GM19328 (cell line): ENCODE data around the gene CHN1.
A peak's percentile ranks its signal among the peaks of the same experiment; 100 is the strongest.

ENCODE experiments used
- ATAC-seq: cut with Tn5 transposase; IDR thresholded peaks from one replicate; pipeline ENCODE4 v1.9.1; 2021; ENCODE audit warnings: mild to moderate bottlenecking, moderate library complexity; ENCODE audit not compliant: unreplicated experiment

The CHN1 gene, protein sequence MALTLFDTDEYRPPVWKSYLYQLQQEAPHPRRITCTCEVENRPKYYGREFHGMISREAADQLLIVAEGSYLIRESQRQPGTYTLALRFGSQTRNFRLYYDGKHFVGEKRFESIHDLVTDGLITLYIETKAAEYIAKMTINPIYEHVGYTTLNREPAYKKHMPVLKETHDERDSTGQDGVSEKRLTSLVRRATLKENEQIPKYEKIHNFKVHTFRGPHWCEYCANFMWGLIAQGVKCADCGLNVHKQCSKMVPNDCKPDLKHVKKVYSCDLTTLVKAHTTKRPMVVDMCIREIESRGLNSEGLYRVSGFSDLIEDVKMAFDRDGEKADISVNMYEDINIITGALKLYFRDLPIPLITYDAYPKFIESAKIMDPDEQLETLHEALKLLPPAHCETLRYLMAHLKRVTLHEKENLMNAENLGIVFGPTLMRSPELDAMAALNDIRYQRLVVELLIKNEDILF

DNA sequence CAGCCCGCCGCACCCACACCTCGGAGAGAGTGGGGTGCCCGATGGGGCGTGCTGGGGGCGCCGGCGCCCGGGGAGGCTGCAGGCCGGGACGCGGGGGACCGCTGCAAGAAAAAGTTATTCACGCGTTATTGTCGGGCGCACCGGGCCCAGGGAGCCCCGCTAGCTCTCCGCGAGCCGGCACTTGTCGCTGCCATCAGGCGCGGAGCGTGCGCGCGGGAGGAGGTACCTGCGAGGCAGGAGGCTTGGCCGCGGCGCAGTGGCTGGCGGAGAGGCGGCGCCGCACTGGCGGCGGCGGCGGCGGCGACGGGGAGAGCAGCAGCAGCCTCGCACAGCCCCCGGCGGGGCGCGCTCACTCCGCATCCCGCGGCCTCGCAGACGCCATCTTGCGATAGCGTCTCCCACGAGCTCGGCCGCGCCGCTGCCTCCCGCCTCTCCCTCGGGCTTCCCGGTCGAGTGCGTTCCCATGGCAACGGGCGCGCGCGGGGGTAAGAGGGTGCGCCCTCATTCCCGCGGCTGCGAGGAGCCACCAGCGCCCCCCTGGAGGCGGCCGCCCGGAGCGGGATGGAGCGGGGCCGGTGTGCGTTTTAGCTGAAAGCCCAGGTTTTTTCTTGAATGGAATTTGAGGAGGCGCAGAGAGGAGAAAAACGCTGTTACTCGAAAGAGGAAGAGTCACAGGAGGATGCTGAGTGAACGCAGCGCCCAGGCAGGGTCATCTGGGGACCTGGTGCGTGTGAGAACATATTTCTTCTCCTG is at the start of gene CHN1:
TSS of gene CHN1 (minus strand) at position 402 of the 753 bp plus-strand sequence. CDS start 469 bp downstream, outside the sequence.
- ATAC-seq, result peak; percentile 83

DNA sequence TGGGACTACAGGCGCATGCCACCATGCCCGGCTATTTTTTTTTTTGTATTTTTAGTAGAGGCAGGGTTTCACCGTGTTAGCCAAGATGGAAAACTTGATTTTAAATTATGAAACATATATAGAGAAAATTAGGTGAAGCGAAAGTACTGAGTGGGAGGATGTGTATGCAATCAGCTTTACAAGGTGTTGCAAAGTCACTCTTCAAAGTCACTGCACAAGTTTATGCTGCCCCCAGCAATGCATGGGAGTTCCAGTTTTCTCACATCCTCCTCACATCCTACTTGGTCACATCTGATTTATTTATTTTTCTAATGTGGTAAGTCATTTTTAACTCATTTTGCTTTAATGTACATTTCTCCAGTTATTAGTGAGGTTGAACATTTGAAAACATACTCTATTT is 49.2 kb upstream of the CHN1 start:
- no peak for ATAC-seq

GRCh38 chr2:175049661-175050060 is 44.5 kb upstream of the CHN1 start:
- no peak for ATAC-seq

GRCh38 chr2:175048275-175048674 is 43.1 kb upstream of the CHN1 start:
- peak; percentile 57 for ATAC-seq

DNA sequence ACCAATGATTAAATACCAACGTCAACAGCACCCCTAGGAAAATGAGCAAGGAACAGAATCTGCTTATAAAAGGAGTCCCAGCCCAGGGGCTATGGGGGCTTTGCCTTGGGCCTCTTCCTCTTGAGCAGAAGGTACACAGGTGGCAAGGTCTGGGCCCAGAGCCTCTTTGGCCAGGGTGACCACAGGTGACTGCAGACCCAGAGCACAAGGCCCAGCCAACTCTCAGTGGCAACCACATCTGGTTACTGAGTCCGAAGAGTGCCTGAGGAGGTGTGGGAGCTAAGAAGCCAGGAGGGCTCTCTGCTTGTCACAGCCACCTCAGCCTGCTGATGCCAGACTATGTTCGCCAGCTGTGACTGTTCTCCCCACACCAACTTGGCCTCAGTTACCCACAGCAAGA is 34.3 kb upstream of the CHN1 start:
- ATAC-seq, result no peak

DNA sequence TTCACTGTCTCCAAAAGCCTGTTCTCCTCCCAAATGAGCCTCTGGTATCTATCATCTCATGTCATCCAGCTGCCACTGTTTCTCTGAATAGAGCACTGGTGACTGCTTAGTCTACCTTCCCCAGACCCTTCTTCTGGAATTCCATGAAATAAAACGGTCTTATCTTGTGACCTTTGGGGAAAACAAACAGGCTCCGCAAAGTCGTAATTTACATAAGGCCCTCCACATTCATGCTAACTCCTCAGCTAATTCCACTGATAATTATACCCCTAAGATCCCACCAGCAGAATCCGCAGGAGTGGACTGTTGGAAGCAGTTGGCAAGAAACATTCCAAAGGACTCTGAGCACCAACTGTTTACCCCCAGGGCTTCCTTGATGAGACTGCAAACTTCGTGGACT is 33.9 kb upstream of the CHN1 start:
- no peak for ATAC-seq

DNA sequence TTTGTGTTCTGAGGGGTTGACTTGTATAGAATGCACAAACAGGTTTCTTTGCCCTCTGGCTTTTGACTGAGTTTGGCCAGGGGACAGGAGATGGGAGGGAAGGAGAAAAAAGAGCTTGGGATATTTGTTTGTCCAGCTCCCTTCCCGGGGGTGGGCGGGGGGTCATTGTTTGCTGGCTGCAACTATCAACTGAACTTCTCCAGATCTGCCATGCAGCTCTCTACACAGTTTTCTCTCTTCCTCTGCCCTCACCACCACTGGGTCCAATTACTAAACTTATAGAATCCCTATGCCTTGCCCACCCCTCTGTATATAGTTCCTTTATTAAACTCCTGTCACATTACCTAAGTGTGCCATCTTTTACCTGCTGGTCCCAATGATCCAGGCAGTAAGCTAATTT is 32.8 kb upstream of the CHN1 start:
- ATAC-seq, result no peak

DNA sequence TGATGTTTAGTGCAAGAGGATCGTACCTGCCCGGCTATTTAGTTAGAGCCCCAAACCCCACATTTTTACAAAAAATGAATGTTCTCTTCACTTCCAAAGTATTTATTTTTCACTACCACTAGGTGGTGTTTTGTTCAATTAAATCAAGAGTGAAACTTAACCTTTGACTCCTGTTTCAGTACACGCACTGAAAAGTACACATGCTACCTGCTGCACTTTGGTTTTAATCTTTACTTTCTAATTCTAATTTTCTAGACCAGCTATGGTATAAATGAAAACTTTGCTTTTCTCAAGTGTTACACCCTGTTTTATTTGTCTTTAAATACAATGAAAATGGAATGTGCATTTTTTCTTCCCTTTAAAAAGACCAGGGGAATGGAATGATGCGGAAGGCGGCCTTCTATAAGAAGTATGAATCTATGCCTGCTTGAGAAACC is 31.4 kb upstream of the CHN1 start:
- no peak for ATAC-seq

- ATAC-seq, result no peak
Observed at GRCh38 chr2:175035806-175036205, 30.6 kb upstream of the CHN1 start.

DNA sequence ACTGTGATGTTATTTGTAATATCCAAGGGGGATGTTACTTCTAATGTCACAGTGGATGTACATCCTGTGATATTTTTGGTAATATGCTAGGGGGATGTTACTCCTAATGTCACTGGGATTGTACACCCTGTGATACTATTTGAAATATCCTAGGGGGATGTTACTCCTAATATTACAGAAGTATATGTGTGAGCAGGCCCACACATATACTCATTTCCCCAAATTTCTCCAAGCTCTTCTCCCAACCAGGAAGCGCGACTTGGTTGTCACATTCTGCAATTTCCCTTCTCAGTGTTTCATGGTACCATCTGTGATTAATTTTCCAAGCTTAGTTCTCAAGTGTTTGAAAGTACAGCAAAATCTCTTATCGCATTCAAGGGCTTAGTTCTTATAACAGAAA is 29.5 kb upstream of the CHN1 start:
- no peak for ATAC-seq

GRCh38 chr2:175030380-175031271 is 25.4 kb upstream of the CHN1 start:
- ATAC-seq, result no peak

DNA sequence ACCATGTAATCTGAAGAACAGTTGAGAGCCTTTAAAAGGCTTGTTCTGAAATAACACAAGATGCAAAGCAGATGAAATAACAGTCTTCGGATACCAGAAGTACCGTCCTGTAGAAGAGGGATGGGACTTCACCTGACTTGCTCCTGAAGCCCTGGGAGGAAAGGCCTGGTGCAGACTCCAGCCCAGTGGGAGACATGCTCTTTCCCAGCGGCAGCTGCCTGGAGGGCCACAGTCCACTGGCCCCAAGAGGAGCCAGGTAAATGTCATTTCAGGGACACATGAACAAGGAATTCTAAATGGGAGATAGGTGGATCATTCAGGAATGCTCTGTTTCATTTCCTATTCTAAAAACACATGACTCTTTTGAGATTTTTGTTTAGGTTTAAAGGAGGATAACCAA is 22.6 kb upstream of the CHN1 start:
- no peak for ATAC-seq

GRCh38 chr2:175026385-175026784 is 21.2 kb upstream of the CHN1 start:
- ATAC-seq, result no peak

DNA sequence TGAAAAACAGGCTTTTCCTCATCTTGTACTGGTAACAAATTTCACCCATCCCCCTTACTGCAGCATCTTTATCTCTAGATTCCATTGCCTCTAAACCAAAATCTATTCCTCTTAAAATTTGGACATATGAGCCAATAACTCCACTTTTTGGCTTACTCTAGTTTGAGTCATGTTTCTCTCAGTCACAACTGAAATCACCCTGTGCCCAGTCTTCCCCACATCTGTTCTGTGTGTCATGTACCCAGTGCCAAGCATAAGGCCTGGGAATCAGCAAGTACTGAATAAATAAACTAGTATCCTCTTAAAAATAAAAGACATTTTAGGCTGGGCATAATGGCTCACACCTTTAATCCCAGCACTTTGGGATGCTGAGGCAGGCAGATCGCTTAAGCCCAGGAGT is 20.8 kb upstream of the CHN1 start:
- no peak for ATAC-seq

DNA sequence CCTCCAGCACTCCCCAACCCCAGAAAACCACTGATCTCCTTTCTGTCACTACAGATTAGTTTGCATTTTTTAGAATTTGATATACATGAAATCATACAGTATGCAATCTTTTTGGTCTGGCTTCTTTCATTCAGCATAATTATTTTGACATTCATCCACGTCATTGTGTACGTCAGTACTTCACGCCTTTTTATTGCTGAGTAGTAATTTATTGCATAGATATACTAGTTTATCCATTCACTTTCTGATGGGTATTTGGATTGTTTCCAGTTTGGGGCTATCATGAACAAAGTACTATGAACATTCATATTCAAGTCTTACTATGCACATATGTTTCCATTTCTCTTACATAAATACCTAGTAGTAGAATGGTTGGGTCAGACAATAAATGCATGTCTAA is 20.1 kb upstream of the CHN1 start:
- no peak for ATAC-seq

GRCh38 chr2:175022923-175023322 is 17.7 kb upstream of the CHN1 start:
- no peak for ATAC-seq

- no peak for ATAC-seq
Observed at GRCh38 chr2:175019566-175020327, 14.6 kb upstream of the CHN1 start.

DNA sequence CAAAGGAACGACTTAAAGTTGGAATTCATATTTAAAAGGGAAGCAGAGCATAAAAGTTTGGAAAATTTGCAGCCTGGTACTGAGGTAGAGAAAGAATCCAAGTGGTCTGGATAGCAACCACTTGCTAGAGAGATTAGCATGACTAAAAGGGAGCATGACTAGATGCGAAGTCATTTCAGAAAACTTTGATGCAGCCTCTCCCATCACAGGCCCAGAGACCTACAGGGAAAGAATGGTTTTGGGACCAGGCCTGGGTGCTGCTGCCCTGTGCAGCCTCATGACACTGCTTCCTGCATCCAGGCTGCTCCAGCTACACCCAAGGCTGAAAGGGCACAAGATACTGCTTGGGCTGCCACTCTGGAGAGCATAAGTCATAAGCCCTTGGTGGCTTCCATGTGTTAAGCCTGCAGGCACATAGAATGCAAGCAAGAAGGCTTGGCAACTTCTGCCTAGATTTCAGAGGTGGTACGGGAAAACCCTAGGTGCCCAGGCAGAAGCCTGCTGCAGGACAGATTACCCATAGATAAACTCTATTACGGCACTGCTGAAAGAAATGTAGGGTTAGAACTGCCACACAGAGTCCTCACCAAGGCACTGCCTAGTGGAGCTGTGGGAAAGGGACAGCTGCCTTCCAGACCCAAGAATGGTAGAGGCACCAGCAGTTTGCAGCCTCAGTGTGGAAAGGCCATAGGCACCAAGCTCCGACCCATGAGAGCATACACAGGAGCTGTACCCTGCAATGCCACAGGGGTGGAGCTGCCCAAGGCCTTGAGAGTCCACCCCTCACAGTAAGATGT is 12.6 kb upstream of the CHN1 start:
- no peak for ATAC-seq

DNA sequence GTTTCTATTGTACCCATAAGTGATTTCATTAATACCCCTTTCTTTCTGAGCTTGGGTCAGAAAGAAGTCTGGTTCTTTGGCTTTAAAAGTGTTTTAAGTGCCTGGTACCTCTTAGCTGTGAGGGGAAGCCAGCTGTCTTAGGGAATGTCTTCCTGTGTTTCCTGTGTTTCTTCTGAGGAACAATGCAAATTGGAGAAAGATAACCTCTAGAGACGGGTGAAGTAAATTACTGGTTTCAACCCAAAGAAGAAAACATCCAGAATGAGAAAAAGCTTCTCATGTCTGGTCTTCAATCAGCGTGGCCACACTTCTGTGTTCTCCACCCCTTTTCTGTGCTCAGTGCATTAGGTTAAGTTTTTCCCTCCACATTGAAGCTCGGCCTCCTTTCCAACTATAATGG is 10.2 kb upstream of the CHN1 start:
- ATAC-seq, result no peak

DNA sequence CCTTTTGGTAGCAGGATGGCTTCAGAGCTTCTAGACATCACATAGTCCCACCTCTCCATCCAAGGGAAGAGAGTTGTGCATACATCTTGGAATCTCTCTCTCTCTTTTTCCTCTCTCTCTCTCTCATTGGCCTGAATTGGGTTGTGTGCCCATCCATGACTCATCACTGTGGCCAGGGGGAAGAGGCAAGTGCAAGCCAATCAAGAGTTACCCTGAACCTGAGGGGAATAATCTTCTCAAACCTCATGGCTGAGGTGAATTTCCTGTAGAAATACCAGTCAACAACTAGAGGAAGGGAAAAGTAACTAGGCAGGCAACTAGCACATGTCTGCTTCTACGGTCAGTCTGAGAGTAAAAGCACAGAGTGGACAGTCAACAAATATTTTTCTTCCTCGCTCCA is 7.3 kb upstream of the CHN1 start:
- ATAC-seq, result no peak
